HCT116 (cell line): ENCODE data around the gene DCBLD2. TPM values are rescaled to one million over a fixed set of nuclear protein-coding genes. Genes with fewer than 3 reads are reported as not detected.

Experiments used
- ATAC-seq: fragments of 200-7000 bp; cut with Tn5 transposase; 2 replicates; pipeline ENCODE4 v1.9.1; 2020; ENCODE audit warnings: mild to moderate bottlenecking, moderate library complexity
- BruUV-seq: library from RNA; stranded (reverse); fragments of 400-500 nt; replicated peaks from 2 replicates; lab custom pipeline; 2021; lab: Mats Ljungman, UMichigan
- CTCF ChIA-PET: fragments of 300-600 bp; sonication (Branson Sonifier 250); formaldehyde crosslinking; loops from one replicate; lab custom pipeline; 2021; ENCODE audit warnings: antibody characterized with exemption; lab: Charles Lee
- POLR2A ChIA-PET: fragments of 300-600, 350-600 bp; sonication (Branson Sonifier 250); formaldehyde crosslinking; loops from one replicate; lab custom pipeline; 2021; ENCODE audit warnings: antibody characterized with exemption; lab: Charles Lee
- RAD21 ChIA-PET, 2 experiments: fragments of 300-600 bp; sonication (Branson Sonifier 250); formaldehyde crosslinking; loops; one replicate each; lab custom pipeline; 2023; ENCODE audit warnings: low total read pairs in 2 of 2; ENCODE audit not compliant: uncharacterized antibody in 2 of 2, unreplicated experiment in 2 of 2, low non-redundant PET in 1 of 2; lab: Charles Lee
- DNase-seq: peaks from one replicate; pipeline ENCODE4 v3.0.0-alpha.2; 2010; ENCODE audit warnings: low read depth, low spot score
- H2AFZ ChIP-seq: fragments of 200-600 bp; shearing (Covaris generic), sonication (generic); 2 replicates; pipeline ENCODE4 v1.6.1; 2017; ENCODE audit warnings: low read depth, mixed run types, mixed read lengths, antibody characterized with exemption, low read length; ENCODE audit not compliant: poor library complexity, severe bottlenecking
- H3K27ac ChIP-seq: 2 replicates; pipeline ENCODE4 v1.5.1; 2012; ENCODE audit warnings: low read depth, low read length
- H3K27me3 ChIP-seq: fragments of 200-600 bp; sonication (generic); 2 replicates; pipeline ENCODE4 v1.6.1; 2016; ENCODE audit warnings: mixed run types, low read length, mixed read lengths; ENCODE audit not compliant: insufficient read depth
- H3K36me3 ChIP-seq, 2 experiments: fragments of 200-500 bp in 1 of 2; fragments of 200-600 bp in 1 of 2; sonication (Bioruptor generic) in 1 of 2; sonication (generic) in 1 of 2; 2 replicates each; pipeline versions ENCODE4 v1.5.1 to v1.6.1; 2014 to 2016; ENCODE audit warnings: low read length in 2 of 2, inconsistent platforms in 1 of 2, mixed read lengths in 1 of 2, mixed run types in 1 of 2; ENCODE audit not compliant: insufficient read depth in 2 of 2, control insufficient read depth in 1 of 2
- H3K4me1 ChIP-seq, 2 experiments: fragments of 200-600 bp in 1 of 2; sonication (generic) in 1 of 2; 2 replicates each; pipeline versions ENCODE4 v1.5.1 to v1.6.1; 2012 to 2017; ENCODE audit warnings: low read length in 2 of 2, inconsistent platforms in 1 of 2, mild to moderate bottlenecking in 1 of 2, mixed read lengths in 1 of 2, mixed run types in 1 of 2, moderate library complexity in 1 of 2; ENCODE audit not compliant: insufficient read depth in 2 of 2, control insufficient read depth in 1 of 2
- H3K4me2 ChIP-seq: fragments of 200-600 bp; sonication (generic); 2 replicates; pipeline ENCODE4 v1.6.1; 2017; ENCODE audit warnings: mixed run types, low read length, mixed read lengths
- H3K4me3 ChIP-seq, 2 experiments: fragments of 200-600 bp in 1 of 2; sonication (generic) in 1 of 2; replicated peaks in 1 of 2; 2 replicates each; pipeline ENCODE4 v1.5.1; 2011 to 2016; ENCODE audit warnings: low read length in 2 of 2, control low read depth in 1 of 2, low read depth in 1 of 2, mild to moderate bottlenecking in 1 of 2, mixed read lengths in 1 of 2, mixed run types in 1 of 2
- H3K79me2 ChIP-seq: fragments of 200-600 bp; sonication (generic); 2 replicates; pipeline ENCODE4 v1.6.1; 2017; ENCODE audit warnings: mild to moderate bottlenecking, mixed run types, low read length, moderate library complexity, mixed read lengths; ENCODE audit not compliant: insufficient read depth
- H3K9ac ChIP-seq: fragments of 200-600 bp; sonication (generic); 2 replicates; pipeline ENCODE4 v1.6.1; 2016; ENCODE audit warnings: low read length, mixed read lengths
- H3K9me2 ChIP-seq: fragments of 200-600 bp; sonication (generic), shearing (Covaris generic); 2 replicates; pipeline ENCODE4 v1.6.1; 2017; ENCODE audit warnings: mixed run types, mild to moderate bottlenecking, moderate library complexity; ENCODE audit not compliant: insufficient read depth
- H3K9me3 ChIP-seq, 2 experiments: fragments of 200-500 bp in 1 of 2; fragments of 200-600 bp in 1 of 2; sonication (Bioruptor generic) in 1 of 2; sonication (generic) in 1 of 2; 2 replicates each; pipeline ENCODE4 v1.6.1; 2014 to 2017; ENCODE audit warnings: low read length in 2 of 2, mixed read lengths in 2 of 2, inconsistent platforms in 1 of 2, low read depth in 1 of 2, mild to moderate bottlenecking in 1 of 2, mixed run types in 1 of 2, moderate library complexity in 1 of 2; ENCODE audit not compliant: control insufficient read depth in 1 of 2, insufficient read depth in 1 of 2
- H4K20me1 ChIP-seq: fragments of 200-600 bp; sonication (generic), shearing (Covaris generic); 2 replicates; pipeline ENCODE4 v1.6.1; 2017; ENCODE audit warnings: mixed run types, mild to moderate bottlenecking, moderate library complexity; ENCODE audit not compliant: insufficient read depth
- CBX3 ChIP-seq: IDR thresholded peaks from 2 replicates; pipeline ENCODE4 v1.6.1; 2012; ENCODE audit warnings: low read depth
- EGR1 ChIP-seq: IDR thresholded peaks from 2 replicates; pipeline ENCODE4 v1.6.1; 2012; ENCODE audit warnings: low read depth
- ELF1 ChIP-seq: IDR thresholded peaks from 2 replicates; pipeline ENCODE4 v1.6.1; 2012; ENCODE audit warnings: low read depth, borderline replicate concordance
- EZH2 ChIP-seq: fragments of 200-600 bp; sonication (generic); IDR thresholded peaks from 2 replicates; pipeline ENCODE4 v1.6.1; 2017; ENCODE audit warnings: antibody characterized with exemption, mixed run types
- RAD21 ChIP-seq: IDR thresholded peaks from 2 replicates; pipeline ENCODE4 v1.6.1; 2012; ENCODE audit warnings: low read depth, mild to moderate bottlenecking
- SIN3A ChIP-seq: IDR thresholded peaks from 2 replicates; pipeline ENCODE4 v1.6.1; 2012; ENCODE audit warnings: low read depth
- SP1 ChIP-seq: IDR thresholded peaks from 2 replicates; pipeline ENCODE4 v1.6.1; 2012; ENCODE audit warnings: low read depth
- SRF ChIP-seq: IDR thresholded peaks from 2 replicates; pipeline ENCODE4 v1.6.1; 2012; ENCODE audit warnings: low read depth
- TCF7L2 ChIP-seq: IDR thresholded peaks from 2 replicates; pipeline ENCODE4 v1.7.0; 2011; ENCODE audit warnings: borderline replicate concordance, inconsistent platforms; ENCODE audit not compliant: insufficient read depth, insufficient read length; ENCODE audit errors: extremely low read depth
- YY1 ChIP-seq: IDR thresholded peaks from 2 replicates; pipeline ENCODE4 v1.6.1; 2011; ENCODE audit warnings: low read length, low read depth, moderate library complexity, mild to moderate bottlenecking; ENCODE audit not compliant: insufficient replicate concordance; ENCODE audit errors: extremely low read depth
- ZFX ChIP-seq: fragments of 450-650 bp; IDR thresholded peaks from 2 replicates; pipeline ENCODE4 v1.6.1; 2017
- ZNF274 ChIP-seq: fragments of 200-500 bp; sonication (Bioruptor generic); IDR thresholded peaks from 2 replicates; pipeline ENCODE4 v1.6.1; 2014; ENCODE audit warnings: mild to moderate bottlenecking, low read depth, low read length, inconsistent platforms
- intact Hi-C: fragments of 100-400 bp; cut with micrococcal nuclease; formaldehyde crosslinking; loops from 2 replicates; pipeline ENCODE4 v1.10.0; 2022
- total RNA-seq: library from RNA; stranded (reverse); gene quantifications from one replicate; pipeline ENCODE4 v1.2.1, GENCODE V29; 2021; ENCODE audit not compliant: unreplicated experiment
- TF ChIP-seq, protein P1 (sequence below): IDR thresholded peaks from 2 replicates; pipeline ENCODE4 v1.6.1; 2012; ENCODE audit warnings: low read depth
- TF ChIP-seq, protein P2 (sequence below): IDR thresholded peaks from 2 replicates; pipeline ENCODE4 v1.6.1; 2012

The DCBLD2 gene
- total RNA-seq, 1 experiment from 2014 or later: 532 TPM

DNA sequence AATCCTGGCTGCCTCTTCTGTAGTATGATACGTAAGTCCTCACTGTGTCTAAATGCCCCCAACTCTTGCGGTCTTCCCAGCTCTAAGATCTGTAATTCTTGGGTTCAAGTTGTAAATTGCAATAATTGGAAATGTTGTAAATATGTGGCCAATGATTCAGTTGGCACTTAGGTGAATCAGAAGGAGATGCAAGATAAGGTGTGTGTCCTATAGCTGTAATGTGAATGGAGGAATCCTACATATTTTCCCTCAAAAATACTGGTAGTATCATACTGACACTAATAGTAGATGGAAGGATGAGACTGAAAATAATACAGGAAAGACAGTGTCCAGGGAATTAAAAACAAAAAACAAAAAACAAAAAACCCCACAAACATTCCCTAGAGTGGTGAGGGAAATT, 141.9 kb downstream of the DCBLD2 start (continued):
- no peak for TF ChIP-seq SIN3A
- TF ChIP-seq ZNF274: no peak
- TF ChIP-seq EGR1: no peak
- no peak for TF ChIP-seq YY1
- TF ChIP-seq TCF7L2: no peak
- TF ChIP-seq CBX3: no peak

DNA sequence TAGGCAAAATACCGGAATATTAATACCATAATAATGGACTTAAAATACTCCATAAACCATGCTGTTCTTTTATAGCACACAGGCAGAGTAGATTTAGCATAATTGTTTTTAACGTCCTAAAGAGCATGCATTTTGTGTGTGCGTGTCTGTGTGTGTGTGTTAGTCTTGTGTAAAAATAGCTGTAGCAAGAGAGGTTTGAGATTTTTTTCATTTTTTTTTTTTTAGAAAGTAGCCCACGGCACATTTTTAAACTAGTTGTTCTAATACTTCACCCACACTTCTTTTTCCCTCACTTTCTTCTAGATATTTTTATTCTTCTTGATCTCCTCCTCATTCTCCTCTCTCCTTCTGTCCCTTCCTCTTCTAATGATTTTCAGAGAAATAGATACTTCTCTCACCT, 145.9 kb downstream of the DCBLD2 start:
- TF ChIP-seq ZFX (no peak), TCF7L2 (no peak), ZNF274 (no peak), SP1 (no peak), SIN3A (no peak), EZH2 (no peak), ELF1 (no peak), SRF (no peak), YY1 (no peak), RAD21 (no peak)
- TF ChIP-seq, protein P1, sequence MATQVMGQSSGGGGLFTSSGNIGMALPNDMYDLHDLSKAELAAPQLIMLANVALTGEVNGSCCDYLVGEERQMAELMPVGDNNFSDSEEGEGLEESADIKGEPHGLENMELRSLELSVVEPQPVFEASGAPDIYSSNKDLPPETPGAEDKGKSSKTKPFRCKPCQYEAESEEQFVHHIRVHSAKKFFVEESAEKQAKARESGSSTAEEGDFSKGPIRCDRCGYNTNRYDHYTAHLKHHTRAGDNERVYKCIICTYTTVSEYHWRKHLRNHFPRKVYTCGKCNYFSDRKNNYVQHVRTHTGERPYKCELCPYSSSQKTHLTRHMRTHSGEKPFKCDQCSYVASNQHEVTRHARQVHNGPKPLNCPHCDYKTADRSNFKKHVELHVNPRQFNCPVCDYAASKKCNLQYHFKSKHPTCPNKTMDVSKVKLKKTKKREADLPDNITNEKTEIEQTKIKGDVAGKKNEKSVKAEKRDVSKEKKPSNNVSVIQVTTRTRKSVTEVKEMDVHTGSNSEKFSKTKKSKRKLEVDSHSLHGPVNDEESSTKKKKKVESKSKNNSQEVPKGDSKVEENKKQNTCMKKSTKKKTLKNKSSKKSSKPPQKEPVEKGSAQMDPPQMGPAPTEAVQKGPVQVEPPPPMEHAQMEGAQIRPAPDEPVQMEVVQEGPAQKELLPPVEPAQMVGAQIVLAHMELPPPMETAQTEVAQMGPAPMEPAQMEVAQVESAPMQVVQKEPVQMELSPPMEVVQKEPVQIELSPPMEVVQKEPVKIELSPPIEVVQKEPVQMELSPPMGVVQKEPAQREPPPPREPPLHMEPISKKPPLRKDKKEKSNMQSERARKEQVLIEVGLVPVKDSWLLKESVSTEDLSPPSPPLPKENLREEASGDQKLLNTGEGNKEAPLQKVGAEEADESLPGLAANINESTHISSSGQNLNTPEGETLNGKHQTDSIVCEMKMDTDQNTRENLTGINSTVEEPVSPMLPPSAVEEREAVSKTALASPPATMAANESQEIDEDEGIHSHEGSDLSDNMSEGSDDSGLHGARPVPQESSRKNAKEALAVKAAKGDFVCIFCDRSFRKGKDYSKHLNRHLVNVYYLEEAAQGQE: no peak
- TF ChIP-seq, protein P2, sequence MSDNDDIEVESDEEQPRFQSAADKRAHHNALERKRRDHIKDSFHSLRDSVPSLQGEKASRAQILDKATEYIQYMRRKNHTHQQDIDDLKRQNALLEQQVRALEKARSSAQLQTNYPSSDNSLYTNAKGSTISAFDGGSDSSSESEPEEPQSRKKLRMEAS: no peak
- intact Hi-C loops: no loop called here
- POLR2A ChIA-PET: no interaction called here
- no peak for ATAC-seq
- CTCF ChIA-PET: no interaction called here
- H3K9me3 ChIP-seq: no peaks in the 10 kb centered on the region
- RAD21 ChIA-PET: no interaction called here
- H4K20me1 ChIP-seq: no peaks in the 10 kb centered on the region
- H3K27me3 ChIP-seq: no peaks in the 10 kb centered on the region
- no peak for DNase-seq
- H3K9ac ChIP-seq: no peak overlapping the region
- no peak overlapping the region for H3K27ac ChIP-seq
- no peaks in the 10 kb centered on the region for H3K79me2 ChIP-seq
- H3K9me2 ChIP-seq: no peaks in the 10 kb centered on the region
- no peaks in the 10 kb centered on the region for H3K4me1 ChIP-seq
- no TSS peak for BruUV-seq
- H3K36me3 ChIP-seq: no peaks in the 10 kb centered on the region
- no peak overlapping the region for H3K4me3 ChIP-seq
- no peak overlapping the region for H3K4me2 ChIP-seq
- H2AFZ ChIP-seq: no peak overlapping the region
